OCI-LY7 (cell line): ENCODE results near the gene ACCS. TPM values are rescaled to one million over a fixed set of nuclear protein-coding genes. Genes with fewer than 3 reads are reported as not detected.

Source experiments
- BruUV-seq: library from RNA; stranded (reverse); fragments of 400-500 nt; replicated peaks from 2 replicates; lab custom pipeline; 2021; lab: Mats Ljungman, UMichigan
- CTCF ChIA-PET: fragments of 300-600 bp; sonication (Branson Sonifier 250); formaldehyde crosslinking; loops from one replicate; lab custom pipeline; 2022; ENCODE audit warnings: antibody characterized with exemption; ENCODE audit not compliant: unreplicated experiment; lab: Charles Lee
- POLR2A ChIA-PET: fragments of 300-600 bp; sonication (Branson Sonifier 250); formaldehyde crosslinking; loops from one replicate; lab custom pipeline; 2022; ENCODE audit warnings: antibody characterized with exemption; lab: Charles Lee
- DNase-seq: peaks from one replicate; pipeline ENCODE4 v3.0.0-alpha.2; 2015; ENCODE audit warnings: low spot score
- H2AFZ ChIP-seq: fragments of 200-600 bp; sonication (generic), shearing (Covaris generic); 2 replicates; pipeline ENCODE4 v1.6.1; 2014; ENCODE audit warnings: mild to moderate bottlenecking, antibody characterized with exemption, low read length, moderate library complexity
- H3K27ac ChIP-seq: fragments of 200-600 bp; sonication (generic); 2 replicates; pipeline ENCODE4 v1.5.1; 2014; ENCODE audit warnings: mixed run types, low read depth, mild to moderate bottlenecking, moderate library complexity, low read length, inconsistent platforms; ENCODE audit not compliant: poor library complexity, severe bottlenecking
- H3K36me3 ChIP-seq: fragments of 200-600 bp; sonication (generic); 2 replicates; pipeline ENCODE4 v1.6.1; 2014; ENCODE audit warnings: mild to moderate bottlenecking, antibody characterized with exemption, low read length, moderate library complexity, mixed read lengths; ENCODE audit not compliant: insufficient read depth
- H3K4me1 ChIP-seq: fragments of 200-600 bp; sonication (generic); 2 replicates; pipeline ENCODE4 v1.5.1; 2014; ENCODE audit warnings: mild to moderate bottlenecking, low read length; ENCODE audit not compliant: insufficient read depth, poor library complexity, severe bottlenecking
- H3K4me2 ChIP-seq: fragments of 200-600 bp; sonication (generic); 2 replicates; pipeline ENCODE4 v1.6.1; 2014; ENCODE audit warnings: mild to moderate bottlenecking, low read length
- H3K4me3 ChIP-seq: fragments of 200-600 bp; sonication (generic); 2 replicates; pipeline ENCODE4 v1.5.1; 2014; ENCODE audit warnings: mild to moderate bottlenecking, low read depth, low read length; ENCODE audit not compliant: poor library complexity, severe bottlenecking
- H3K79me2 ChIP-seq: fragments of 200-600 bp; sonication (generic); 2 replicates; pipeline ENCODE4 v1.6.1; 2016; ENCODE audit warnings: low read depth, mild to moderate bottlenecking, low read length, moderate library complexity, mixed read lengths; ENCODE audit not compliant: insufficient read depth
- H3K9me2 ChIP-seq: fragments of 200-600 bp; sonication (generic); 2 replicates; pipeline ENCODE4 v1.6.1; 2016; ENCODE audit warnings: mild to moderate bottlenecking, low read length, mixed read lengths; ENCODE audit not compliant: insufficient read depth
- H3K9me3 ChIP-seq: fragments of 200-600 bp; sonication (generic); 2 replicates; pipeline ENCODE4 v1.6.1; 2014; ENCODE audit warnings: mild to moderate bottlenecking, mixed run types, low read length, mixed read lengths
- H4K20me1 ChIP-seq: fragments of 200-600 bp; sonication (generic); 2 replicates; pipeline ENCODE4 v1.6.1; 2014; ENCODE audit warnings: mild to moderate bottlenecking, antibody characterized with exemption, low read length, moderate library complexity, mixed read lengths; ENCODE audit not compliant: insufficient read depth
- CTCF ChIP-seq: fragments of 200-600 bp; sonication (generic); conservative IDR thresholded peaks from 2 replicates; pipeline ENCODE4 v1.5.1; 2014; ENCODE audit warnings: mild to moderate bottlenecking, antibody characterized with exemption, low read length, moderate library complexity, mixed read lengths
- EZH2phosphoT487 ChIP-seq: fragments of 200-600 bp; sonication (generic); IDR thresholded peaks from 2 replicates; pipeline ENCODE4 v1.6.1; 2018; ENCODE audit warnings: low read depth, borderline replicate concordance, mild to moderate bottlenecking, mixed run types, antibody characterized with exemption, low read length, moderate library complexity, mixed read lengths
- intact Hi-C: fragments of 100-400 bp; cut with micrococcal nuclease; formaldehyde crosslinking; loops from one replicate; pipeline ENCODE4 v1.10.0; 2022; ENCODE audit not compliant: unreplicated experiment
- total RNA-seq, 2 experiments: library from RNA; depleted of rRNA in 1 of 2; stranded (reverse); fragments of >200 nt in 1 of 2; shearing (Covaris generic) in 1 of 2; gene quantifications; 2 replicates each; pipeline ENCODE4 v1.2.3, GENCODE V29; 2014 to 2022

ACCS gene
- total RNA-seq, 2 experiments from 2014 or later = not detected

- Histone ChIP-seq H2AFZ (no peak within 1 kb of the TSS), H3K4me3 (no peak within 1 kb of the TSS), H3K79me2 (no peaks in the 10 kb centered on the region), H3K4me1 (no peaks in the 10 kb centered on the region), H3K27ac (no peak within 1 kb of the TSS), H3K4me2 (no peak within 1 kb of the TSS), H4K20me1 (no peaks in the 10 kb centered on the region), H3K9me2 (no peaks in the 10 kb centered on the region), H3K9me3 (no peaks in the 10 kb centered on the region), H3K36me3 (no peaks in the 10 kb centered on the region)
- TF ChIP-seq CTCF (no peak), EZH2phosphoT487 (no peak)
- POLR2A ChIA-PET = no interaction called here
- CTCF ChIA-PET = no interaction called here
- BruUV-seq = no TSS peak
- intact Hi-C loops = no loop called here
- DNase-seq = no peak
Observed at GRCh38 chr11:44047931-44048431, 18.1 kb upstream of the ACCS start, which contains the start of gene ACCSL. TSS of gene ACCSL (plus strand) at chr11:44047981. CDS start at chr11:44048037, 56 bp downstream.

DNA sequence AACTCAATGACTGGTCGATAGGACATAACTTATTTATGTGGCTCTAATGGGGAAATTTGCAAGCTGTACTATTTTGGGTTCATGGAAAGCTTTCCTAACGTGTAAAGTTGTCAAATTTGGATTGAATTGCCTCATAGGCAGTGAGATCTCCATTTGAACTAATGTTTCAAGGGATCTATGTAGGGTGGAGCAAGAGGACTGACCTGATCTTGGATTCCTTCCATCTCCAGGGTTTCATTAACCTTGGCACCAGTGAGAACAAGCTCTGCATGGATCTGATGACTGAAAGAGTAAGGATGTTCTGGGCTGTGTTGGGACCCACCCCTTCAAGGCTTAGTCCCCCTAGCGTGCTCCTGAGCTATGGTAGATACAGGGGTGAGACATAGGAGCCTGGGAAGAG is 16.2 kb upstream of the ACCS start:
- no peak overlapping the region for H3K4me3 ChIP-seq
- CTCF ChIA-PET = no interaction called here
- no peaks in the 10 kb centered on the region for H3K9me2 ChIP-seq
- POLR2A ChIA-PET = interaction anchor here (0.5 to 0.6 kb wide), 2 partner anchors 61 to 123 kb away, joined by 3 to 6 read pairs; no protein-coding TSS in a partner anchor
- intact Hi-C loops = no loop called here
- H3K79me2 ChIP-seq = no peaks in the 10 kb centered on the region
- TF ChIP-seq EZH2phosphoT487 = no peak
- TF ChIP-seq CTCF = no peak
- H3K9me3 ChIP-seq = no peaks in the 10 kb centered on the region
- no peaks in the 10 kb centered on the region for H3K36me3 ChIP-seq
- no peak overlapping the region for H2AFZ ChIP-seq
- no peak overlapping the region for H3K27ac ChIP-seq
- BruUV-seq = no TSS peak
- H4K20me1 ChIP-seq = no peaks in the 10 kb centered on the region
- no peak overlapping the region for H3K4me2 ChIP-seq
- no peaks in the 10 kb centered on the region for H3K4me1 ChIP-seq
- no peak for DNase-seq

DNA sequence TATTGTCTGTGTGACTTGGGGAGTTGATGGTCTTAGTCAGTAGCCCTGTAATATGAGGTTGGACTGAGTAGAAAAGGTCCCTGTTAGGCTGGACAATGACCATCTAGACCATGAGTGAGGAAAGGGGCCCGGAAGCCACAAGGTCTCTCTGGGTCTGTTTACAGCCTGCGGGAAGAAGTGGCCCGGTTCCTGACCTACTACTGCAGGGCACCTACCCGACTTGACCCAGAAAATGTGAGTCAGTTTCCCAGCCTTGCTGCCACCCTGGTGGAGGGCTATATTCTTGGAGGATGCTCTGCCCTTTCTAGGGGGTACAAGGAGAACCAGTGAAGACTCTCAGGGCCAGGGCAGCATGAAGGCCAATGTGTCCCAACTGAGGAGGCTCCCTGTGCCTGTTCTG is 14.9 kb upstream of the ACCS start:
- intact Hi-C loops = no loop called here
- Histone ChIP-seq H4K20me1 (no peaks in the 10 kb centered on the region), H3K27ac (no peak overlapping the region), H2AFZ (no peak overlapping the region), H3K4me3 (no peak overlapping the region), H3K79me2 (no peaks in the 10 kb centered on the region), H3K4me1 (no peaks in the 10 kb centered on the region), H3K36me3 (no peaks in the 10 kb centered on the region), H3K9me2 (no peaks in the 10 kb centered on the region), H3K9me3 (no peaks in the 10 kb centered on the region), H3K4me2 (no peak overlapping the region)
- ChIA-PET CTCF (no interaction called here), POLR2A (no interaction called here)
- TF ChIP-seq CTCF (no peak), EZH2phosphoT487 (no peak)
- no TSS peak for BruUV-seq
- no peak for DNase-seq
